ENCODE data around the gene DOCK4.

Gene DOCK4

DNA sequence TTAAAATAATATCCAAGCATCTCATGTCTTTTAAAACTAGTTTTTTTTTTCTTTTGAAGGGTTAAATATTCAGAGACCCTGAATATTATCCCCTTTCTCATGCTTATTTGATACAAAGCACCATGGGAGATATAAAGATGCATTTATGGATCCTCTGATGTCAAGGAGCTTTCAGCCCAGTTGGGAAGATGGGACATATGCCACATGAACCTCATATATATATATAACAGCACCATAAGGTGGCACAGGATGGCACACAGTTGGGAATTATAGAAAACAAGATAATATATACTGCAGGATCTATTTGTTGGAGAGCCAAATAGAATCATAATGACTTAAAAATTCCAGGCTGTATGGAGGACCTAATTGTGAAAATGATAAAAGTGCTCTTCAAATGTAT, 458.5 kb downstream of the DOCK4 start:
- no peak overlapping the region for H3K4me3 ChIP-seq (ENCODE audit: low read depth, low read length)
- TF ChIP-seq, protein P1, sequence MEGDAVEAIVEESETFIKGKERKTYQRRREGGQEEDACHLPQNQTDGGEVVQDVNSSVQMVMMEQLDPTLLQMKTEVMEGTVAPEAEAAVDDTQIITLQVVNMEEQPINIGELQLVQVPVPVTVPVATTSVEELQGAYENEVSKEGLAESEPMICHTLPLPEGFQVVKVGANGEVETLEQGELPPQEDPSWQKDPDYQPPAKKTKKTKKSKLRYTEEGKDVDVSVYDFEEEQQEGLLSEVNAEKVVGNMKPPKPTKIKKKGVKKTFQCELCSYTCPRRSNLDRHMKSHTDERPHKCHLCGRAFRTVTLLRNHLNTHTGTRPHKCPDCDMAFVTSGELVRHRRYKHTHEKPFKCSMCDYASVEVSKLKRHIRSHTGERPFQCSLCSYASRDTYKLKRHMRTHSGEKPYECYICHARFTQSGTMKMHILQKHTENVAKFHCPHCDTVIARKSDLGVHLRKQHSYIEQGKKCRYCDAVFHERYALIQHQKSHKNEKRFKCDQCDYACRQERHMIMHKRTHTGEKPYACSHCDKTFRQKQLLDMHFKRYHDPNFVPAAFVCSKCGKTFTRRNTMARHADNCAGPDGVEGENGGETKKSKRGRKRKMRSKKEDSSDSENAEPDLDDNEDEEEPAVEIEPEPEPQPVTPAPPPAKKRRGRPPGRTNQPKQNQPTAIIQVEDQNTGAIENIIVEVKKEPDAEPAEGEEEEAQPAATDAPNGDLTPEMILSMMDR (IDR thresholded peaks at IDR 0.05; ENCODE audit: low read depth, low read length, missing control alignments) = no peak
- no peak for DNase-seq (ENCODE audit: low read depth)

GRCh38 chr7:111746950-111747349, 459.2 kb downstream of the DOCK4 start:
- TF ChIP-seq, protein P1 (IDR thresholded peaks at IDR 0.05; ENCODE audit: low read depth, low read length, missing control alignments) = no peak
- DNase-seq (ENCODE audit: low read depth) = no peak
- no peak overlapping the region for H3K4me3 ChIP-seq (ENCODE audit: low read depth, low read length)

DNA sequence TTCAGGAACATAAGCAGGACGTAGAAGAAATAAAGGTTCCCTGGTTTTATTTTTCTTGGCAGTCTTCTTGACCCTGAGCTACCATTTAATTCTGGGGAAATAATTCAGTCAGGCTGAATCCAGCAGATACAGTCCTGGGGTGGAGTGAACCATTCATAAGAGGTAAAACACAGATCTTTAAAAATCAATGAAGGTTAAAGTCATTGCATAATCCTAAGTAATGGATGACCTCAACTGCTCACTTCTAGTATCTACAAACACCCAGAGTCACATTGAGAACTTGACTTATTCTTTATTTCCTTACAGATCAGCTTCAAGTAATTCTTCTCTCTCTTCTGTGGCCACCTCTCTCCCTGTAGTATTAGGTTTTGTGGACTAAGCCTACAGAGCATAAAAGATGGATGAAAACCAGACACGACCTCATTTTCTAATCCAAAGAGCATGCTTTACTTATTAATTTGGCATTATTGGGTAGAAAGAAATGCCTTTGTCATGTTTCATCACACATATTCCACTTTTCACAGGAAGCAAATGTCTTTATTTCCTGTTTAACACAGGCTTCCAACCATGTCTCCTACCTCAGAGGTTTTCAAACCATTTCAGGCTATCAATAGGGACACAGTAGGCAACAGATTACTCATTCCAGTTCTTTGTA, 461.6 kb downstream of the DOCK4 start:
- TF ChIP-seq, protein P1 (IDR thresholded peaks at IDR 0.05; ENCODE audit: low read depth, low read length, missing control alignments) = no peak
- no peak for DNase-seq (ENCODE audit: low read depth)
- H3K4me3 ChIP-seq (ENCODE audit: low read depth, low read length) = no peak overlapping the region

GRCh38 chr7:111743244-111743847, 462.9 kb downstream of the DOCK4 start:
- no peak for DNase-seq (ENCODE audit: low read depth)
- TF ChIP-seq, protein P1 (IDR thresholded peaks at IDR 0.05; ENCODE audit: low read depth, low read length, missing control alignments) = no peak
- H3K4me3 ChIP-seq (ENCODE audit: low read depth, low read length) = no peak overlapping the region

GRCh38 chr7:111741811-111742240, 464.4 kb downstream of the DOCK4 start:
- TF ChIP-seq, protein P1 (IDR thresholded peaks at IDR 0.05; ENCODE audit: low read depth, low read length, missing control alignments) = peak; percentile 65
- DNase-seq (ENCODE audit: low read depth) = peak; percentile 57
- H3K4me3 ChIP-seq (ENCODE audit: low read depth, low read length) = no peak overlapping the region

DNA sequence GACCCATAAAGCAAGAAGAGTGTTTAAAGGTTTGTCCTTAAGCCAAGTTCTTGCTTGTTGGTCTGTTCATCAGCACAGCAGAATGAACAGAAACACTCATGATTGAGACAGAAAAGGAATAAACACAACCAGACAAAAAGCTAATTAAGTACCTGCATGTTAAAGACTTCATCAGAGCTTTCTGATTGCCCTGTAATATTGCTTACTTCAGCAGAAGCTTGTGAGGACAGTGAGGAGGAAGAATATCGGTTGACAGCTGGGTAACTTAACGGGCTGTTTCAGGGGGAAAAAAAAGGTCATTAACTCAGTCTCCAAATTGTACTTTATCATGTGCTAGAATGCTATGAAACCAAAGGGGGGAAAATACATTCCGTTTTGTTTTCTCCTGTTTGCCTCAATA, 465.3 kb downstream of the DOCK4 start:
- TF ChIP-seq, protein P1 (IDR thresholded peaks at IDR 0.05; ENCODE audit: low read depth, low read length, missing control alignments) = no peak
- H3K4me3 ChIP-seq (ENCODE audit: low read depth, low read length) = no peak overlapping the region
- DNase-seq (ENCODE audit: low read depth) = no peak

DNA sequence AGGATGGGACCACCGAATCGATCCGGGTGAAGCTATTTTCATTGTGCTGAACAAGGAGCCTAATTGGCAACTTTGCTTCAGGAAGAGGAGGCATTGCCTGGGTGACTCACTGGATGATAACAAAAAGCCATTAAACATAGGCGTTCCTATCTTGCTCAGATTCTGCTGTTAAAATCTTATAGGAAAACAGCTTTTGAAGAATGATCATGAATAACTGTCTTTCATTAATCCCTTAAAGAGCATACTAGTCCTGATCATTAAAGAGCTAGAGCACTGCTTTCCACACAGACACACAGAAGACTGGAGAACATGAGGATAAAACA, 469.7 kb downstream of the DOCK4 start:
- H3K4me3 ChIP-seq (ENCODE audit: low read depth, low read length) = no peak overlapping the region
- TF ChIP-seq, protein P1 (IDR thresholded peaks at IDR 0.05; ENCODE audit: low read depth, low read length, missing control alignments) = no peak
- no peak for DNase-seq (ENCODE audit: low read depth)
